ENCODE results near the gene SFMBT2.

The SFMBT2 gene

GRCh38 chr10:7374795-7375194, 36.0 kb downstream of the SFMBT2 start:
- Mint-ChIP-seq H3K27ac (peak overlapping the region in 2 of 3 experiments; percentile 8 to 80), H3K9me3 (peaks cover 6% of the 10 kb centered on the region), H3K4me1 (peaks cover 15% of the 10 kb centered on the region), H3K4me3 (no peak overlapping the region), H3K27me3 (ENCODE audit: low read depth) (no peaks in the 10 kb centered on the region), H3K36me3 (ENCODE audit: low read depth) (peaks cover 79% of the 10 kb centered on the region)
- TF ChIP-seq, protein P1, sequence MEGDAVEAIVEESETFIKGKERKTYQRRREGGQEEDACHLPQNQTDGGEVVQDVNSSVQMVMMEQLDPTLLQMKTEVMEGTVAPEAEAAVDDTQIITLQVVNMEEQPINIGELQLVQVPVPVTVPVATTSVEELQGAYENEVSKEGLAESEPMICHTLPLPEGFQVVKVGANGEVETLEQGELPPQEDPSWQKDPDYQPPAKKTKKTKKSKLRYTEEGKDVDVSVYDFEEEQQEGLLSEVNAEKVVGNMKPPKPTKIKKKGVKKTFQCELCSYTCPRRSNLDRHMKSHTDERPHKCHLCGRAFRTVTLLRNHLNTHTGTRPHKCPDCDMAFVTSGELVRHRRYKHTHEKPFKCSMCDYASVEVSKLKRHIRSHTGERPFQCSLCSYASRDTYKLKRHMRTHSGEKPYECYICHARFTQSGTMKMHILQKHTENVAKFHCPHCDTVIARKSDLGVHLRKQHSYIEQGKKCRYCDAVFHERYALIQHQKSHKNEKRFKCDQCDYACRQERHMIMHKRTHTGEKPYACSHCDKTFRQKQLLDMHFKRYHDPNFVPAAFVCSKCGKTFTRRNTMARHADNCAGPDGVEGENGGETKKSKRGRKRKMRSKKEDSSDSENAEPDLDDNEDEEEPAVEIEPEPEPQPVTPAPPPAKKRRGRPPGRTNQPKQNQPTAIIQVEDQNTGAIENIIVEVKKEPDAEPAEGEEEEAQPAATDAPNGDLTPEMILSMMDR (IDR thresholded peaks at IDR 0.05; ENCODE audit: unreplicated experiment in 3 of 3), result no peak

DNA sequence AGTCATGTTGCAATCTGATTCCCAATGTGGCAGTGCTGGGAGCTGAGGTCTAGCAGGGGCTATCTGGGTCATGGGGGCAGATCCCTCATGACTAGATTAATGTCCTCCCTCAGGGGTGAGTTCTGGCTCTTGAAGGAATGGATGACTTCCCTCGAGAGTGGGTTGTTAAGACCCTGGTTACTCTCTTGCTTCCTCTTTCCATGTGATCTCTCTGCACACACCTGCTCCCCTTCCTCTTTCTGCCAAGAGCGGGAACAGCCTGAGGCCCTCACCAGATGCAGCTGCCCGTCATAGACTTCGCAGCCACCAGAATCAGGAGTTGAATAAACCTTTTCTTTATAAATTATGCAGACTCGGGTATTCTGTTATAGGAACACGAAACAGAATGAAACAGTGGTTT, 37.8 kb downstream of the SFMBT2 start:
- no peaks in the 10 kb centered on the region for H3K27me3 Mint-ChIP-seq (ENCODE audit: low read depth)
- TF ChIP-seq, protein P1 (IDR thresholded peaks at IDR 0.05; ENCODE audit: unreplicated experiment in 3 of 3), result no peak
- peaks cover 6% of the 10 kb centered on the region for H3K9me3 Mint-ChIP-seq
- peaks cover 15% of the 10 kb centered on the region for H3K4me1 Mint-ChIP-seq
- H3K4me3 Mint-ChIP-seq, result no peak overlapping the region
- peaks cover 78% of the 10 kb centered on the region for H3K36me3 Mint-ChIP-seq (ENCODE audit: low read depth)
- H3K27ac Mint-ChIP-seq, result no peak overlapping the region

DNA sequence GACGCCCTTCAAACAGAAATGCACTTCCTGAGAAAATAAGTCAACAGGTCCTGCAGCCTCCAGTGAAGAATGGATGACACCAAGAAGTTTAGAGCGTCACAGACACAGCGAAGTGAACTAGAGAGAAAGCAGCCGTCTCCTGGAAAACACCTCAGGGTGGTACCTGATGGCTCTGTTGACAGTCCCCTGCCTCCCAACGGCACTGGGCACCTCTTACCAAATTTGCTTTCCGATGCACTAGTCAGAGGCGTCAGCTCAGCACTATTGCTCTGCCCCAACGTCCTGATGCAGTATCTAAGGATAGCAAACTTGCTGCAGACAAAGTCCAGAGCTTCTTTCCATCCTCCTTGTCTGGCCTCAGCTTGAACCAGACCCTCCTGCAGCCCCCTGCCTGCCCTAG, 38.3 kb downstream of the SFMBT2 start:
- Mint-ChIP-seq H3K4me3 (no peak overlapping the region), H3K9me3 (peaks cover 6% of the 10 kb centered on the region), H3K4me1 (peaks cover 15% of the 10 kb centered on the region), H3K27ac (no peak overlapping the region), H3K36me3 (ENCODE audit: low read depth) (peaks cover 74% of the 10 kb centered on the region), H3K27me3 (ENCODE audit: low read depth) (no peaks in the 10 kb centered on the region)
- TF ChIP-seq, protein P1 (IDR thresholded peaks at IDR 0.05; ENCODE audit: unreplicated experiment in 3 of 3), result no peak

GRCh38 chr10:7370511-7370910, 40.3 kb downstream of the SFMBT2 start:
- TF ChIP-seq, protein P1 (IDR thresholded peaks at IDR 0.05; ENCODE audit: unreplicated experiment in 3 of 3), result no peak
- peaks cover 6% of the 10 kb centered on the region for H3K9me3 Mint-ChIP-seq
- H3K27ac Mint-ChIP-seq, result no peak overlapping the region
- peaks cover 8% of the 10 kb centered on the region for H3K4me1 Mint-ChIP-seq
- H3K4me3 Mint-ChIP-seq, result no peak overlapping the region
- H3K27me3 Mint-ChIP-seq (ENCODE audit: low read depth), result no peaks in the 10 kb centered on the region
- H3K36me3 Mint-ChIP-seq (ENCODE audit: low read depth), result peaks cover 69% of the 10 kb centered on the region

DNA sequence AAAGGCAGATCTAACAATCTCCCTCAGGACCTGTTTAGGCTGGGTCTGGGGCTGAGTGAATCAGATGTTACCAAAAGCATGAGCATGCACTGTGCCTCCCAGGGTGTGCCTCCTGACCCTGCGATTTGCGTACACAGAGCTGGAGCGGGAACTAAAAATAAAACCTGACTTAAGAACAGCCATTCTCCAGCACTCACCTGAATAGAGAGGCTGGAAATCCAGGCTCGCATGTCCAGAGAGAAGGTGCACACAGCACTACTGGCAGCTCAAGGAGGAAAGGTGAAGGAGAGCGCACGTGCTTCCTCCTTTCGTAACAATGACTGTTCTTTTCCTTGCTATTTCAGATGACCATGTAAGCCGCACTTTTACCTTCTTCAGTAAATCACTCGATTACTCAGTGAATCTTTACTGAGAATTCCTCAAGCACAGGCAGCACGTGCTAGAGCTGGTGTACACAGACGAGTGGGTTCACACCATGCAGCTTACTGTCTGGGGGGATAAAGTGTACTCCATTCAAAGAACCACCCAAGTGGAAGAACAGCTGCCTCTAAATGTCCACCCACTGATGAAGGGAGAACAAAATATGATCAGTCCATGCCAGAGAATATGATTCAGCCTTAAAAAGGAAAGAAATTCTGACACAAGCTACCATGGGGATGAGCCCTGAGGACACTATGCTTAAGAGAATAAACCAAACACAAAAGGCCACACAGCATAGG, 45.6 kb downstream of the SFMBT2 start:
- H3K27ac Mint-ChIP-seq, result no peak overlapping the region
- H3K9me3 Mint-ChIP-seq, result peaks cover 6% of the 10 kb centered on the region
- H3K27me3 Mint-ChIP-seq (ENCODE audit: low read depth), result no peaks in the 10 kb centered on the region
- TF ChIP-seq, protein P1 (IDR thresholded peaks at IDR 0.05; ENCODE audit: unreplicated experiment in 3 of 3), result no peak
- H3K4me3 Mint-ChIP-seq, result no peak overlapping the region
- peaks cover 80% of the 10 kb centered on the region for H3K36me3 Mint-ChIP-seq (ENCODE audit: low read depth)
- H3K4me1 Mint-ChIP-seq, result no peaks in the 10 kb centered on the region

DNA sequence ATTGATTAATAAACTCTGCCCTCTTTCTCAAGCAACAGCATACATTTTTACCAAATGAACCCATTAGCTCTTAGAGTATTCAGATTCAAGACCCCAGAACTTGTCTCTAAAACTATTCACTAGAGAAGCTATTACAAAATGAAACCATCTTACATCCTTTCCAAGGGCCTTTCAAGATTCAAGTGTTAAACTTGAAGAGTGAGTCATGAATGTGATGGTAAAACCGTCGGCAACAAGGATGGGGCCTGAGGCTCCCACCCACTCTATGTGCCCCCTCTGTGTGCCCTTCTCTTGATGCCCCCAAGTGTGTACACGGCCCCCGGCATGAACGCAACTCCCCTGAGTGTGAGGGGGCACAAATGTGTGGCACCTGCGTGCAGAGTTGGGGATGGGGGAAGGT, 46.4 kb downstream of the SFMBT2 start:
- Mint-ChIP-seq H3K4me1 (no peaks in the 10 kb centered on the region), H3K9me3 (peaks cover 10% of the 10 kb centered on the region), H3K27ac (no peak overlapping the region), H3K36me3 (ENCODE audit: low read depth) (peaks cover 80% of the 10 kb centered on the region), H3K4me3 (no peak overlapping the region), H3K27me3 (ENCODE audit: low read depth) (no peaks in the 10 kb centered on the region)
- TF ChIP-seq, protein P1 (IDR thresholded peaks at IDR 0.05; ENCODE audit: unreplicated experiment in 3 of 3), result no peak
